ENCODE results near the gene SNX27. TPM values are rescaled to one million over a fixed set of nuclear protein-coding genes. Genes with fewer than 3 reads are reported as not detected.
A peak's percentile ranks its signal among the peaks of the same experiment; 100 is the strongest.
"Not testable (repeated sequence)": the region's sequence is repeated elsewhere in the genome, so short reads cannot be mapped to it uniquely, and the experiment has no call there.

SNX27 gene
- total RNA-seq, 8 experiments from 2014 or later, result 13.9 to 38.7 (median 31.0) TPM

DNA sequence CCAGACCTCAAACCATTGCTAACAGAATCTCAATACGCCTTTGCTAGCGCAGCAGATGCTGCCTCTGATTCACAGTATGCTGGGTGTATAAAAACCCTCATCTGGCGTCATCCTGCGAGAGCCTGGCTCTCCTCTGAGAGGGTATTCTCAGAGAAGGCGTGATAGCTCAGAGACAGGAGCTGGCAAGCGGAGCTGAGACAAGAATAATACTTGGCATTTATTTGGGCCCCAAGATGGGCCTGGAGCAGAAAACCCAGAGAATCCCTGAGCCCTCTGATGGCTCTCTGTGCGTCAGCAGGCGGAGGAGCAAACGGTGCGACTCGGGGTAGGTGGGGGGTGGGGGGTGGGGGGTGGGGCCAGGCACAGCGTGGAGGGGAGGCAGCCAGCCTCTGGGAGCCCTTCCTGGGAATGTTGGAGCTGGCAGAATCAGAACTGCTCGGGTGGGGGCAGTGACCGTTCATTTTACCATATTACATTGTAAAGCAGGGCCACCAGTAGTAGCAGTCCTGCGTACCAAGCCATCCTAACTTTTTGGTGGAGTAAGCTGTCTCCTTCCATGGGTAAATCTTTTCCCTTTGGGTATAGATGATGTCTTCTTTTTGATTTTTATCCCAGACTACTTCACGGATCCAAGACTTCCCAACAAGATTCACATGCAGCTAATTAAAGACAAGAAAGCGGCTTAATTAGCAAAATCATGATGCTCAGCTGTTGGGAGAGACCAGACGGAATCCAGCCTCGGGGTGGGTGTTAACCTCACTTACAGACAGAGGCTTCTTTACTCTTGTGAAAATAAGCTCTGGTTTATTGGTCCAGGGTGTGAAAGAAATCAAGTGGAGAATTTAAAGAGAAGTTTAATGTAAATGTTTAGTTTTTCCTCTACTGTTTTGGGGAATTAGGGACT, 116.6 kb downstream of the SNX27 start:
- in situ Hi-C loops (cut with MboI; ENCODE audit: low pct_unique_long_range_greater_than_20kb in 2 of 9, low sequenced_read_pairs in 9 of 9, unreplicated experiment in 9 of 9), result loop anchor here in 2 of 9 experiments (25.0 kb wide), 2 partner anchors 141 to 291 kb away; no protein-coding TSS in a partner anchor
- ATAC-seq (replicated peaks in 6 of 8), result peak; percentile 87 to 97 (median 94)

DNA sequence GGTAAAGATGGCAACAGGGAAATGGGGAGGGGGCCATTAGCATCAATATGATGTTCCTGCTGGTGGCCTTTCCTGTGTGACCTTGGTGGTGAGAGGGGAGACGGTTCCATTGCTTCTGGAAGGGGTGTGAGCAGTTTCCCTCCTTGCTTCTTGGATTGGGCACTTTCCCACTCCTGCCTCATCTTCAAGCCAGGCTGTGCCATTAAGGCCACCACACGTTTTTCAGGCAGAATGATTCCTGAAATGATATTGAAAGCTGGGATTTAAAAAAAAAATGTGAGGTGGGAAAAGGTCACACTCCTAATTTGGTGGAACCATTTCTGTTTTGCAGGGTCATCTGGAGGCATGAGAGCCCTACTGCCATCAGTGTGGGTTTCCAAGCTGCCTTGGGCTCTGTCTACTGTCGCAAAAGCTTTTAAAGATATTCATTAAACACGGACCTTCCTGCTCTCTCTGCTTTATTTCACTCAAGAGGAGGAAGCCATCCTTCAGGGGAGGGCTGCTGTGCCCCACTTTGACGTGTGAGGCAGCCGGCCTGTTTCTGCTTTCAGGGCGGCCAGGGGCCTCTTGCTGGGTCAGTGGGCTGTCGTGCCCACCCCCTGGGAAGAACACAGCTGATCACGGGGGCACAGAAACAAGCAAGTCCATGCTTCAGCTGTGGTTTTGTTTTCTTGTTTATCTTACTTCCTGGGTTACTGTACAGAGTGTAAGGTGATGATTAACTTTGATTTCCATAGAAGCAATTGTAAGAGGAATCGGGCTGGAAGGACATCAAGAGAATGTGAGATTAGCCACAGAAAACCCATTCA, 117.5 kb downstream of the SNX27 start:
- WGBS, 10 experiments, result 30 to 69% (median 54%) methylated on average over 3 to 9 of the region's 10 CpGs; no CpG with 5 or more reads in 2 of the 10 experiments
- no peak overlapping the region for H3K4me3 ChIP-seq
- peaks cover 19 to 28% of the 10 kb centered on the region in 2 donors for H3K4me1 ChIP-seq (replicated peaks in 1 of 2)
- ATAC-seq (replicated peaks in 6 of 8), result no peak
- H3K27ac ChIP-seq, result no peak overlapping the region
- in situ Hi-C loops (cut with MboI; ENCODE audit: low pct_unique_long_range_greater_than_20kb in 2 of 9, low sequenced_read_pairs in 9 of 9, unreplicated experiment in 9 of 9), result loop anchor here in 2 of 9 experiments (25.0 kb wide), 2 partner anchors 142 to 292 kb away; no protein-coding TSS in a partner anchor

More for the DNA sequence above, 116.6 kb downstream of the SNX27 start:
- Histone ChIP-seq H3K4me3 (peak overlapping the region in 3 of 5 donors; percentile 10 to 14 (median 11)), H3K27ac (peak overlapping the region; percentile 52 to 75), H3K4me1 (replicated peaks in 1 of 2) (peaks cover 23 to 28% of the 10 kb centered on the region in 2 donors)
- WGBS, 10 experiments, result 0 to 90% (median 32%) methylated on average over 2 to 14 of the region's 19 CpGs; no CpG with 5 or more reads in 1 of the 10 experiments

DNA sequence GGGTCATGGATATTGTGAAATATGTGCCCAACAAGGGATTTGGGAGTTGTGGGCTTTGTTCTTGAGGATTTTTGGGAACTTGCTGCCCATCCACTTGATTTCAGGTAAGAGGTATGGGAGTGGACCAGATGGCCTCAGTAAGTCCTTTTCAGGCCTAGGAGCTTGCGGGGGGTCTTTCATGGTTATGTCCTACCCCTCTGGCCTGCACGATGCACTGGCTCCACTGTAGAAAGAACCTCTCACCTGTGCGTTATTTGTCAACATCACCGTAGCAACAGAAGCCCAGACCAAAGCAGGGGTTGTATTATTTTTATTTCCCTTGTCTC, 118.1 kb downstream of the SNX27 start:
- in situ Hi-C loops (cut with MboI; ENCODE audit: low pct_unique_long_range_greater_than_20kb in 2 of 9, low sequenced_read_pairs in 9 of 9, unreplicated experiment in 9 of 9), result loop anchor here in 2 of 9 experiments (25.0 kb wide), 2 partner anchors 143 to 293 kb away; no protein-coding TSS in a partner anchor
- H3K4me3 ChIP-seq, result no peak overlapping the region
- H3K27ac ChIP-seq, result no peak overlapping the region
- WGBS, 10 experiments, result 56 to 94% (median 79%) methylated on average over 2 to 4 of the region's 4 CpGs; no CpG with 5 or more reads in 2 of the 10 experiments
- ATAC-seq (replicated peaks in 6 of 8), result no peak
- H3K4me1 ChIP-seq (replicated peaks in 1 of 2), result peaks cover 18 to 28% of the 10 kb centered on the region in 2 donors

DNA sequence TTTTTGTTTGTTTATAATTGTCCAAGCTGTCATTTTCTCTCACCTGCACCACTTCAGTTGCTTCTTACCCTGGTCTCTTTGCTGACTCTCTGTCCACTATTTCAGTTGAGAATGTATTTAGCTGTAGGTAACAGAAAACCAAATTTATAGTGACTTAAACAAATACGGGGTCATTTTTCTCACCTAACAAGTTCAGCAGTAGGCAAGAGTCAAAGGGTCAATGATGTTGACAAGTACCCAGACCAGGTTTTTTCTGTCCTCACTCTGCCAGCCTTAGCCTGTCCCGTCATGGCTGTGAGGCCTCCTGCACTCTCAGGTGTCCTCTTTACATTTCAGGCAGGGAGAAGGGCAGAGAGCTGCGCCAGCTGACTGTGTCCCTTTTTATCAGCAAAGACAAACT, 121.3 kb downstream of the SNX27 start:
- 40 to 100% (median 75%) methylated on average over 1 to 3 of the region's 3 CpGs; no CpG with 5 or more reads in 1 of the 10 experiments for WGBS, 10 experiments
- Histone ChIP-seq H3K27ac (no peak overlapping the region), H3K4me3 (no peak overlapping the region), H3K4me1 (replicated peaks in 1 of 2) (peaks cover 10 to 17% of the 10 kb centered on the region in 2 donors)
- no peak for ATAC-seq (replicated peaks in 6 of 8)
- in situ Hi-C loops (cut with MboI; ENCODE audit: low pct_unique_long_range_greater_than_20kb in 2 of 9, low sequenced_read_pairs in 9 of 9, unreplicated experiment in 9 of 9), result loop anchor here in 2 of 9 experiments (25.0 kb wide), 2 partner anchors 146 to 296 kb away; no protein-coding TSS in a partner anchor

DNA sequence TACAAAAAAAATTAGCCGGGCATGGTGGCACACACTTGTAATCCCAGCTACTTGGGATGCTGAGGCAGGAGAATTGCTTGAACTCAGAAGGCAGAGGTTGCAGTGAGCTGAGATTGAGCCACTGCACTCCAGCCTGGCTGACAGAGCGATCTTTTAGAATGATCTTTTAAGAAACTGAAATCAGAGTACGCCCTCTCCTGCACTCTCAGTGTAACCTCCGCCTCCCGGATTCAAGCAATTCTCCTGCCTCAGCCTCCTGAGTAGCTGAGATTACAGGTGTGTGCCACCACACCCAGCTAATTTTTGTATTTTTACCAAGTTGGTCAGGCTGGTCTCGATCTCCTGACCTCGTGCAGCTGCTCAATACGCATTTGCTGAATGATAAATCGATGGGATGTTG, 122.1 kb downstream of the SNX27 start:
- in situ Hi-C loops (cut with MboI; ENCODE audit: low pct_unique_long_range_greater_than_20kb in 2 of 9, low sequenced_read_pairs in 9 of 9, unreplicated experiment in 9 of 9), result loop anchor here in 2 of 9 experiments (25.0 kb wide), 2 partner anchors 147 to 297 kb away; no protein-coding TSS in a partner anchor
- ATAC-seq (replicated peaks in 6 of 8); H3K4me1 ChIP-seq (replicated peaks in 1 of 2); H3K27ac ChIP-seq; H3K4me3 ChIP-seq: not testable (repeated sequence)
- WGBS, 10 experiments, result 64 to 97% (median 82%) methylated on average over 1 to 9 of the region's 9 CpGs; no CpG with 5 or more reads in 1 of the 10 experiments

DNA sequence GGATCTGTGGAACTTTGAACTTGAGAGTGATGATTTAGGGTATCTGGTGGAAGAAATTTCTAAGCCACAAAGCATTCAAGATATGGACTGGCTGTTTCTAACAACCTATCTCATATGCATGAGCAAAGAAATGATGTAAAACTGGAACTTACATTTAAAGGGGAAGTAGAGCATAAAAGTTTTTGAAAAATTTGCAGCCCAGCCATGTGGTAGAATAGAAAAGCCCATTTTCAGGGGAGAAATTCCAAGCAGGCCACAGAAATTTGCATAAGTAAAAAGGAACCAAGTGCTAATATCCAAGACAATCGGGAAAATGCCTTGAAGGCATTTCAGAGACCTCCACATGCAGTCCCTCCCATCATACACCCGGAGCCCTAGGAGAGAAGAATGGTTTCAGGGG, 125.2 kb downstream of the SNX27 start:
- Histone ChIP-seq H3K4me3 (no peak overlapping the region), H3K27ac (no peak overlapping the region), H3K4me1 (replicated peaks in 1 of 2) (no peaks in the 10 kb centered on the region)
- in situ Hi-C loops (cut with MboI; ENCODE audit: low pct_unique_long_range_greater_than_20kb in 2 of 9, low sequenced_read_pairs in 9 of 9, unreplicated experiment in 9 of 9), result loop anchor here in 2 of 9 experiments (25.0 kb wide), 2 partner anchors 150 to 300 kb away; no protein-coding TSS in a partner anchor
- WGBS, 10 experiments, result 0 to 50% (median 26%) methylated on average over 1 to 2 of the region's 2 CpGs; no CpG with 5 or more reads in 4 of the 10 experiments
- ATAC-seq (replicated peaks in 6 of 8), result no peak

DNA sequence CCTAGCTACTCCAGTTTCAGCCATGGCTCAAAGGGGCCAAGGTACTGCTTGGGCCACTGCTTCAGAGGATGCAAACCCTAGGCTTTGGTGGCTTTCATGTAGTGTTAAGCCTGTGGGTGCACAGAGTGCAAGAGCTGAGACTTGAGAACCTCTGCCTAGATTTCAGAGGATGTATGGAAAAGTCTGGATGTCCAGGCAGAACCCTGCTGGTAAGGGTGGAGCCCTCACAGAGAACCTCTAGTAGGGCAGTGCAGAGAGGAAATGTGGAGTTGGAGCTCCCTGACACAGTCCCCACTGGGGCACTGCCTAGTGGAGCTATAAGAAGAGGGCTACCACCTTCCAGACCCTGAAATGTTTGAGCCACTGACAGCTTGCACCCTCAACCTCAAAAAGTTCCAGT, 125.6 kb downstream of the SNX27 start:
- no peak for ATAC-seq (replicated peaks in 6 of 8)
- no peak overlapping the region for H3K27ac ChIP-seq
- in situ Hi-C loops (cut with MboI; ENCODE audit: low pct_unique_long_range_greater_than_20kb in 2 of 9, low sequenced_read_pairs in 9 of 9, unreplicated experiment in 9 of 9), result loop anchor here in 2 of 9 experiments (25.0 kb wide), 2 partner anchors 150 to 300 kb away; no protein-coding TSS in a partner anchor
- no peak overlapping the region for H3K4me3 ChIP-seq
- no peaks in the 10 kb centered on the region for H3K4me1 ChIP-seq (replicated peaks in 1 of 2)

DNA sequence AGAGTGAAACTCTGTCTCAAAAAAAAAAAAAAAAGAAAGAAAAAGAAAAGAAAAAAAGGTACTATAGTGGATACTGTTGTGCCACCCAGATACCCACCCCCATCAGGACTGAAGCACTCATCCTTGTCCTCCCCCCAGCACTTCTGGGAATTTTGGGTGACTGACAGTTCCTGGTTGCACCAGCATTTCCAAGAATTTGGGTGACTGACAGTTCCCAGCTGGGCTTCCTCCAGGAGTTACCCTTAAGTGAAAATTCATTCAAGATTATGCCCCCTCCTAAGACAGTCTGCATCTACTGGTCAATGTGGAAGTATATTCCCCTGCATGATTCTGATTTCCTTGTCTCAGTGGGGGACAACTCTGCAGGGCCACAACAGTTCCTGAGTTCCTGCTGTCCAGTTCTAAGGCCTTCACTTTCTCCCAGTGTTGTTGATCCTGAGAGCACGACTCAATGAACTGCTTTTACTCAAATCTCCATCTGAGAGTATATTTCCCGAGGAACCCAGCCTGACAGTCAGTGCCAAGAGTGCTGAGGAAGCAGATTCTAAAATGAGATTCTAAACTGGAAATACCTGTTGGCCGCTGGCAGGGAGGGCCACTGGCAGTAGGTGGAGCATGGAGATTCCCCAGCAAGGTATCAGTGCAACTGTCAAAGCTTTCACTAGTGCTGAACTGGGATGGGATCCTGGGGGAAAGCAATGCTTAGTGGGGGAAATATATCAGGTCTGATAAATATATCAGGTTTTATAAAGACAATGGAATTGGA, 127.9 kb downstream of the SNX27 start:
- 17 to 62% (median 46%) methylated on average over 1 to 3 of the region's 3 CpGs; no CpG with 5 or more reads in 4 of the 10 experiments for WGBS, 10 experiments
- Histone ChIP-seq H3K27ac (no peak overlapping the region), H3K4me3 (no peak overlapping the region), H3K4me1 (replicated peaks in 1 of 2) (no peaks in the 10 kb centered on the region)
- no peak for ATAC-seq (replicated peaks in 6 of 8)
- in situ Hi-C loops (cut with MboI; ENCODE audit: low pct_unique_long_range_greater_than_20kb in 2 of 9, low sequenced_read_pairs in 9 of 9, unreplicated experiment in 9 of 9), result loop anchor here in 2 of 9 experiments (25.0 kb wide), 2 partner anchors 152 to 302 kb away; no protein-coding TSS in a partner anchor

DNA sequence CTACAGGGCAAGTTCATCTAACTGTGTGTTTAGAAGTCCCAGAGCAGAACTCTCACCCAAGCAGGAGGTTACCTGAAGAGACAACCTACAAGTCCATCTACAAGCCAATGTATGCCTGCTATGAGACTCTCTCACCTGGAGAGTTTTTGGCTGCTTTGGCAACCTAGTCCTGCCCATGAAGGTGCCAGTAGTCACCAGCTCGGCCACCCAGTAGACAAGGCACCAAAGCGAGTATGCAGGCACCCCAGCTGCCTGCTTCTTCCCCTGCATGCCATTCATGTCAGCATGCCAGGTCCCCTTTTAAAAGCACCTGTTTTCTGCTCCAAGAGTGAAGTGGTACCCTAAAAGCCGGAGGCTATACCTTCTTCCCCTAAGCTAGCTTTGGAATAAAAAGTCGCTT, 129.7 kb downstream of the SNX27 start:
- H3K4me1 ChIP-seq (replicated peaks in 1 of 2), result no peaks in the 10 kb centered on the region
- 20 to 100% (median 77%) methylated on average over 1 to 4 of the region's 4 CpGs; no CpG with 5 or more reads in 4 of the 10 experiments for WGBS, 10 experiments
- no peak overlapping the region for H3K27ac ChIP-seq
- in situ Hi-C loops (cut with MboI; ENCODE audit: low pct_unique_long_range_greater_than_20kb in 2 of 9, low sequenced_read_pairs in 9 of 9, unreplicated experiment in 9 of 9), result loop anchor here in 2 of 9 experiments (25.0 kb wide), 2 partner anchors 154 to 304 kb away; no protein-coding TSS in a partner anchor
- ATAC-seq (replicated peaks in 6 of 8), result no peak
- no peak overlapping the region for H3K4me3 ChIP-seq
